ELF-1 (cell line): ENCODE results near the gene CCDC85C.

Experiments used
- DNase-seq: peaks from one replicate; pipeline ENCODE4 v3.0.0-alpha.2; 2016; ENCODE audit warnings: low read depth, low spot score

Gene CCDC85C

GRCh38 chr14:99573436-99574098 lies 30.4 kb downstream of the CCDC85C start:
- DNase-seq, result no peak

DNA sequence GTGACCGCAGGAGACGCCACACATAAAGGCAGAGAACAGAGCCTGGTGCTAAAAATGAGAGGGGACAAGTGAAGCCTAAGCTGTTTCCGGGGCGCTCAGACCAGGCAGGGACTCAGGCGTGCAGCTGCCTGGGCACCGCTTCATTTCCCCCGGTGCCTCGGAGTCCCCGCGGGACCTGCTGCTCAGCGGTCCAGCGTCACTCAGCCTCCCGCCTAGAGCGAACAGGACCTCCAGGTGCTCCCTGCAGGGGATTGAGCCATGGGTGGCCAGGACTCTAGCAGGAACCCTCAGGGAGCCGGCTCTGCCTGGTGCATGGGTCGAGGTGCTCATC lies 31.0 kb downstream of the CCDC85C start:
- no peak for DNase-seq

- no peak for DNase-seq
These were observed 31.6 kb downstream of the CCDC85C start for GRCh38 chr14:99572173-99572999.

DNA sequence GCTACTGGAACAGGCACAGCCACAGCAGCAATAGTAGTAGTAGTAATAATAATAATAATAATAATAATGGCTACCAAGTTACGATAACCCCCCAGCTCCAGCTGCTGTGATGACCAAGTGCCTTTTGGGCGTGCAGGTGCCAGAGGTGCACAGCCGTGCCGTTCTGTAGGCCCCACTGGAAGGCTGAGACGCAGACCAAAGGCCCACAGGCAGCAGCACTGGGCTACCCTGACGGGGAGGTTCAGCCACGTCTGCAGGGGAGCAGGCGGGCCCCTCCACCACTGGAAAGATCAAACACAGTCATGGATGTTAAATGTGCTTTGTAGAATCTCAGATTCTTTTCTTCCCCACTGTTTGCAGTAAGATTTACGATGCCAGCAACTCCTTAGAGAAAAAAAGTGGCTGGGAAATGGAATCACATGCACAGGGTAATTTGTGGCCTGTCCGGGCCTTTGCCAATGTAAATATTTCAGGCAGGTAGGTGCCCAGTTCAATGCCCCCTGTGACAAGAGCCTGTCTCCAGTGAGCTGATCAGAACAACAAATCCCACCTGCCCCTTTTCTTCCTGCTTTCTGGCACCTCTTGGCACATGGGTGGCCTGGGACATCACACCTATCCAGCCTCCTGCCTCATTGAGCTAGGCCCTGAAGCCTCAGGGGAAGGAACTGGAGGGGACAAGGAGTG lies 32.6 kb downstream of the CCDC85C start:
- no peak for DNase-seq

DNA sequence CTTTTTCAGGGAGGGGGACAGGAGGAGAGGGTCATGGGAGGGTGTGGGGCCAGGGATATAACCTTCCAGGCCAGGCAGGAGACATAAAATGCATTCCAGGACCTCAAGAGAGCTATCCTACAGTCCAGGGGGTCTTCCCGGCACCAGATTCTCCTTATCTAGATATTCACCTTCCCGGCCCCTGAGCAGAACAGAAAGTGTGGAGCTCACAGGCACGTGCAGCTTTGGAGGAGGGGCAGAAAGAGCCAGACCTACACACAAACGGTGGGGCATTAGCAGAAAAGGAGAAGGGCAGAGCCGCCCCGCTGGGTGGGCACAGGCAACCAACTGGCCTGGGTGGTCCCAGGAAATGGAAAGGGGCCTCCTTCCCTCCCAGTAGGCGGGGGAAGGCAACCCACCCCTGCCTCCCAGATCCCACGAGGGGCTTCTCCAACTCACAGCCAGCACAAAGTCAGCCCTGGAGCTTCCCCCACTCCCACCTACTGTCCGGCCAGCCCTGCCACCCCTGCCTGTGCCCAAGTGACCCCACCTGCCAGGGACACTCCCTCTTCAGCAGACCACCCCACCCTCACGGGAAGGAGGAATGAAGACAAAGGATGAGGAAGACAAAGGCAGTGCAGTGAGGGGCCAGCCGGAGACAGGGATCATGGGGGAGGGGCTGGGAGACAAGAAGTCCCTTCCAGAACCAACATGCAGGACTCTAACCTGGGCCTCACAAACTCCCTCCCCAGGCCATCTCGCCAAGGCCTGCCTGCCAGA lies 33.3 kb downstream of the CCDC85C start:
- peak; percentile 71 for DNase-seq

DNA sequence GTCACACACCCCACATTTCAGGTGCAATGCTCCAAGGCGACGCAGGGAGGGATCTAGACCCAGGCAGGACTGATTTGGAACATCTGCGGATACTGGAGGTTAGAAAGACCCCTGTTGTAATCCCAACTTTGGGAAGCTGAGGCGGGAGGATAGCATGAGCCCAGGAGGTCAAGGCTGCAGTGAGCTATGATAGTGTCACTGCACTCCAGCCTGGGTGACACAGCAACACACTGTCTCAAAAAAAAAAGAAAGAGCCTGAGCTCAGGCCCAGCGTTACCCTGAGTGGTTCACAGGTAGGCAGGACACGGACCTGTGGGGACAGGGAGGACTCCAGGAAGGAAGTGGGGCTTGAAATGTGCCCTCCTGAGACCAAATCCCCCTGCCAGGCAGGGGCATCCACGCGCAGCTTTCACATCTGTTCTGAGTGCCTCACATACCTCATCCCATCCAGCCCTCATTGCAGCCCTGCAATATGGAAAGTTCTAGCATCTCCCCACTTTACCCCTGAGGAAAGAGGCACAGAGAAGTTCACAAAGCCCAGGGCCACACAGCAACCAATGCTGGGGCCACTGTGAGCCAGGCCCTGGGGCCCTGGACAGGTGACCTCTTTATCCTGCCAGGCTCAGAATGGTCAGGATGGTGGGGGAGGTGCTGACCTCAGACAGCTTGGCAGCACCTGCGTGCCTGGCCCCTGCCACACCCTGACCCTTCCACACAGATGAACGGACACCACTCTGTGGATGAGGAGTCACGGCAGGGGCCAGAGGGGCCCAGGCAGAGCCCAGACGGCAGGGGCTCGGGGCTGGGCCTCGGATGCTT lies 34.1 kb downstream of the CCDC85C start:
- DNase-seq, result no peak

DNA sequence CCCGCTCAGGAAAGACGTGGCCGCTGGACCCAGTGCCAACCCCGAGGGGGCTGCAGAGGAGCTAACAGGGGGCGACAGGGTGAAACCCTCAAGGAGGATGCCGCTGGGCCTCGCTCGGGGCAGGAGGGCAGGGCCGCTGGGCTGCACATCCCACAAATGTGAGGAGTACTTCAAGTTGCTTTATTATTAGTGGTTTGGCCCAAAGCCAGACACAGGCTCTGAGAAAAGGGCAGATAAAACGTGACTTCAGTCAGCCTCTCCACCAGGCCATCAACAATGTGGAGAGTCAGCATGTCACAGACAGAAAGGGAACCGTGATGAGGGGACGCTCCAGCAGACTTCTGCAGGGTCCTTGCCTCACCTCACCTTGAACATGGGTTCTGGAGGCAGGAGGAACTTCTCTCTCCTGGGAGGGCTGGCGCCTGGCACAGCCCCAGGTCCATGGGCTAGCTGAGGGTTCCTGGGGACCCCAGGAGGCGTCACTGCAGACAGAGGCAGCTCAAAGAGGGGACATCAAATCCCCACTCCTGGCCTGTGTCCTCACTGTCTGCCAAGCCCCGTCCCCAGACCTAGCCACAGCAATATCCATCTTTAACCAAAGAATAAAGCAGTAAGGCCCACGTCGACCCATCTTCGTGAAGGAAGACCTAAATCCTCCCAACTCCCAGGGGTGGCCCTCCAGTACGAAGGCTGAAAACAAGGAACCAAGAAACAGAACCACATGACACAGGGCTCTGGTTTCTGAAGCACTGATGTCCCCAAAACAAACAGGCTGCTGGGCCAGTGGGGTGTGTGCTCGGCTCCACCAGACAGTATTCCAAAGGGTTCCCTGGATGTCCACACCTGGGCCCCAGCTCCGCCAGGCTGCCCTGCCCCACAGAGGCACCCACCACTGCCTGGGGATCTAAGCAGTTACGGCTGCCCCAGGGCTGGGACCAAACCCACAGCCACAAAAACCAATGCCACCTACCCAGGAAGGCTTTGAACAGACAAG lies 35.1 kb downstream of the CCDC85C start:
- DNase-seq, result no peak

DNA sequence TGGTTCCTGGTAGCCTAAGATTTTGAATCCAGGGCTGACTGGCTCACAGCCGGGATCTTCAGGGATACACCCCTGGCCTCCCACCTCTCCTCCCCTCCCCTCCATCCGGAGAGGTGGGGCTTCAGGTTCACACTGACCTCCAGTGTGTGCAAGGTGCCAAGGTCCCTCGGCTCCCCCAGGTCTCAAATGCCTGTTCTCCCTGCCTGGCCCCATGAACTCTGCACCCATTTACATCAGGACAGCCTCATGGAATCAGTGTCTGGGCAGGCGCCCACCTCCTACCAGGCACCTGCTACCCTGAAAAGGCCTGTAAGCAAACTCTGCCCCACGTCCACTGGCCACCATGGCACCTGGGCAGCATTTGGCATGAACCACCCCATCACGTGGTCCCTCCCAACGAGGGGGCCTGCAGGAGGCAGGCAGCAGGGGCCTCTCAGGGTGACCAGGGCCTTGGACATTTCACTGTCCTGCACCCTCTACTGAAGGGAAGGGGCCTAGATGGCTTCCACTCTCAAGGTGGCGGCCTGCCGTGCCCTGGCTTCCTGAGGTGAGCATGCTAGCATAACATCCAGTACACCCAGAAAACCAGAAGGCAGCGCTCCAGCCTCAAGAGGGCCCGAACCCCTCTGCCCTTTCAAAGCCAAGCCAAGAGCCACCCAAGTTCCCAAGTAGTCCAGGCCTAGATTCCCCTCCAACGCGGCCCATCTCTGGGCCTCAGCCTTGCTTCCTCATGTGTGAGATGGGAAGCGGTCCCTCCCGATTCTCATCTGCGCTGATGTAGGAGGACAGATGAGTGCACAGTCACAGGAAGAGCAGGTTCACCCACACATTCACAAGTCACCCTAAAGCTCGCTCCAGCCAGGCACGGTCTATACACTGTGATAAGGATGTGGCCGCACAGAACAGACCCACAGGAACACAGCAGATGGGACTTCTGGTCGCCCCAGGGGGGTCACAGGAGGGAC lies 37.3 kb downstream of the CCDC85C start:
- DNase-seq, result no peak

GRCh38 chr14:99566009-99566389 lies 38.0 kb downstream of the CCDC85C start:
- DNase-seq, result no peak

DNA sequence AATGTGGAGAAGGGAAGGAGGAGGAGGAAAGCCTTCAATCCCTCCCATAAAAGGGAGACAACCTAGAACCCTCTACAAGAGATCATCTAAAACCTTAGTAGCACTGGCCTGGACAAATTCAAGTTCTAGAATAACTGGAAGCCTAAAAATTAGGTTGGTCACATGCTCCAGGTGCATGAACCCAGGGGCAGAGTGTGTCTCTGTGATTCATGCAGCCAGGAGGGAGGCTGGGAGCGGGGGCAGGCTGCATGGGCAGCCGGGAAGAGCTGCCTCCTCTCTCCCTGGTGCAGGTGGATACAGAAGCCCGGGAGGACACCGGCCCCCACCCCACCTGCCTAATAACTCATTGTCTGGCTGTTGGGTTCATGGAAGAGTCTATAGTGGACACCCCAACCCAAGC lies 38.6 kb downstream of the CCDC85C start:
- DNase-seq, result no peak

DNA sequence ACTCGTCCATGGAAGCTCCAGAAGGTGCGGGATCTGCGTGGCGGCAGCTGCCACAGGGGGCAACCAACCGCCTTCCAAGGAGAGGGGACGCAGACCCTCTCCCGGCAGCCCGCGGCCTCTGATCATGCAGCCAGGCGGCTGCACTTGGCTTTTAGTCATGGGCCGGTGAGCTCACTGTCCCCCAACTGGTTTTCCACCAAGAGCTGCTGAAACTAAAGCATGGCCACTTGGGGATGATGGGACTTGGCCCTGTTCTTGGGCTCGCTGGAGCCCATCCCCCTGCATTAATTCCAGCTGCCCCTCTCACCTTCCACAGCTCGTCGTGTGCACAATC lies 39.1 kb downstream of the CCDC85C start:
- no peak for DNase-seq

DNA sequence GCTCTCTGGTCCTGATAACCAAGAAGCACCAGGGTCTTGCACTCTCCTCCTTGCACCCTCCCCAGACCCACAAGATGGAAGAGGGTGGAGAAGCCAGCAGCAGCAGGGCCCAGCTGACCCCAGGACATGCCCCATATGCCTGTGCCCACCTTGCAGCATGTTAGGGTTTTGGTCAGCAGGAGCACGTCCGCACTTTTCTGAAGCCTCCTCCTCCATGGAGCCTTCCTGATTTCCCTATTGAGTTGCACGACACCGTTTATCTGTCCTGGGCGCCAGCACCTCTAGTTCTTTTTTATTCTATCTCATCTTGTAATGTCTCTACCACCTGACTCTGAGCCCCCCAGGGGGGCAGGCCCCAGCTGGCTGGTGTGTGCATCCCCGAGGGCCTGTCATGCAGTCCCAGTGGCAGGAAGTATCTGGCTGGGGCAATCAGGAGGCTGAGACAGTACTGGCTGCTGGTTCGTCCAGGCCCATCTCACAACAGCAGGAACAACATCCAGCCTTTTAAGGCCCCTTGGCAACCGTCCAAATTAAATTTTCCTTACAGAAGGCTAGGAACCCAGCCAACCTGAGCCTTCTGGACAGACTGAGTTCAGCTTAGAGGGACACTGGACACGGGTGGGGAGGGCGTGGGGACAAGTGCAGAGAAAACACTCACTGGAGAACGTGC lies 39.6 kb downstream of the CCDC85C start:
- DNase-seq, result no peak

GRCh38 chr14:99563749-99564129 lies 40.3 kb downstream of the CCDC85C start:
- DNase-seq, result no peak

- peak; percentile 96 for DNase-seq
These were observed 40.9 kb downstream of the CCDC85C start for GRCh38 chr14:99562856-99563748.

GRCh38 chr14:99561864-99562263 lies 42.1 kb downstream of the CCDC85C start:
- no peak for DNase-seq

DNA sequence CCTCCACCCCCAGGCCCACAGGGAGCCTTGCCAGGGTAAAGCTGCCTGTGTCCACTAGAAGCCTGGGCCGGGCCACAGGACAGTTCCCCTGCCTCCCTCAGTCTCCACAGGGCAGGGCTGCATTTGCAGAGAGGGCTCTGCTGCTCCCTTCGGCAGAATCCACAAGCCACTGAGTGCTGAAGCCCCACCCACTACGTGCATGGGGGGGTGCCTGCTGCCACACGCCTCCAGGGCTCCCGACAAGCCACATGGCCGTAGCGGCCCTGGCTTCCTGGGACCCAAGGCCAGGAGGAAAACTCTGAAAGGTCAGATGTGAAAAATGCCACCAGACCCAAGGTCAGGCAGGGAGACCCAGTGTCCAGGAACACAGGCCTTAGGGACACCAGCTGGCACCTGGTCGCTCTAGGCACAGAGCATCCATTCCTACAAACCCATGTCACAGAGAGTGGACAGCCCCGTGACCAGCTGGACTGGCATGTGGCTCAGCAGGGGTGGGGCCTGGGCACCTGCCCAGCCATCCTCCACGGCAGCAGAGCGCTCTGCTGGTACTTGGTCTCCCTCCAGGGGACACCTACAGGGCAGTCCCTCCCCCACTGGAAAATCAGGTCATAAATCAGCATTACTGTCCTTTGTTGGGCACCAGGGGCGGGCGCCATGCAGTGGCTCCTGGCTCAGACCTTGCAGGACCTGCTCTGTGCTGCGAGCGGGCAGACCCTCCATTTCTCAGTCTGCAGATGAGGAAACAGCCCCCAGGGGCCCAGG lies 42.9 kb downstream of the CCDC85C start:
- DNase-seq, result no peak

DNA sequence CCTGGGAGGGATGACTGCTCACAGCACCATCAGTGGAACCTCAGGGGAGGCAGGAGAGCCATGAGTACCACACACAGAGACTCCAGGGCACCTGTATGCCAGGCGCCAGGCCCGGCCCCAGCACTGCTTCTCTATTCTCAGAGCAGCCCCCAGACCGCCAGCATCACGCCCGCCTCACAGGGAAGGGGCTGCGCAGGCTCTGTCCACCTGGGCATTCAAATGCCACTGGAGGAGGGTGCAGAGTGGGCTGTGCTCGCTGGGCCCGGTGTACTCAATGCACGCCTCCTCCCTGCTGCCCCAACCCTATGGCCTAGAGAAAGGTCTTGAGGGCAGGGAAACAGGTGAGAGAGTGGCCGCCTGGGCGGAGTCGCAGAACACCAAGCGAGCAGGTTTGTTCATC lies 43.6 kb downstream of the CCDC85C start:
- DNase-seq, result no peak
